Measurements from ENCODE around the gene PRKAR1B.
A peak's percentile ranks its signal among the peaks of the same experiment; 100 is the strongest.

Gene PRKAR1B

DNA sequence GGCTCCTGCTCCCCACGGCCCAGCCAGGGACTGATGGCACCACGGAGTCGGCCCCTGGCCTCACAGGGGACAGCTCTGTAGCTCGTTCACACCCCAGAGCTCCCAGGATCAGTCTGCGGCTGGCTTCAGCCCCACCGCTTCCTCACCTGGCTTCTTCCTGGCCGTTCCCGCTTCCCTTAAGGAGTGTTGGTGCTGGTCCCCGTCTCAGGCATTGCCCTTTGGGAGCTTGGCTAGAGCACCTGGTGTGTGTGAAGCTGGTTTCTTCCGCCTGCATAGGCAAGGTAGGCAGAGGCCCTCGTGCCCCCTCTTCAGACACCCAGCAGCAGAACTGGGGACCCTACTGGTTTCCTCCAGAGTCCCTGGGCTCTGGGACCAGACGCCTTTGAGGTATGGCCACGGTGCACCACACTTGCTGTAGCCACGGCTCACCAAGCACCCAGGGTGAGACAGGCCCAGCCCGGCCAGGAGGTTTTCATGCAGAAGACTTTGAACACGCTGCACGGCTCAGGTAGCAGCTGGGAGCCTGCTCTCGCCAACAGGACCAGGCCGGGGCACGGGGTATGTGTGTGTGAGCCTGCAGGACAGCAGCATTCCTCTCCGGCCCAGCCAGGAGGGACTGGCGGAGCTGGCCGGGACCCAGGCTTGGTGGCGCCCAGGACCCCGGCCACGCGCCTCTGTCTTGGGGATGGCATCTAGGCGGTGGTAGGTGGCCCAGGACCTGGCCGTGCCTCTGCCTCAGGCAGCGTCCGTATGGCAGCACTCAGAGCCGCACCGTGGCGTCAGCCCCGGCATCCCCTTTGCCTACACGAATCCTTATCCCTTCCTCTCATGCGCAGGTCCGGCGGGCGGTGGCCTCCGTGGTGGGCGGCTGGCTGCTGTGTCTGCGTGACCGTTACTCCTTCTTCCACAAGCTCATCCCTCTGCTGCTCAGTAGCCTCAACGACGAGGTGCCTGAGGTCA, 13.2 kb upstream of the PRKAR1B start:
- DNase-seq: no peak

- no peak for DNase-seq
Observed at GRCh38 chr7:739455-739982, 12.4 kb upstream of the PRKAR1B start.

DNA sequence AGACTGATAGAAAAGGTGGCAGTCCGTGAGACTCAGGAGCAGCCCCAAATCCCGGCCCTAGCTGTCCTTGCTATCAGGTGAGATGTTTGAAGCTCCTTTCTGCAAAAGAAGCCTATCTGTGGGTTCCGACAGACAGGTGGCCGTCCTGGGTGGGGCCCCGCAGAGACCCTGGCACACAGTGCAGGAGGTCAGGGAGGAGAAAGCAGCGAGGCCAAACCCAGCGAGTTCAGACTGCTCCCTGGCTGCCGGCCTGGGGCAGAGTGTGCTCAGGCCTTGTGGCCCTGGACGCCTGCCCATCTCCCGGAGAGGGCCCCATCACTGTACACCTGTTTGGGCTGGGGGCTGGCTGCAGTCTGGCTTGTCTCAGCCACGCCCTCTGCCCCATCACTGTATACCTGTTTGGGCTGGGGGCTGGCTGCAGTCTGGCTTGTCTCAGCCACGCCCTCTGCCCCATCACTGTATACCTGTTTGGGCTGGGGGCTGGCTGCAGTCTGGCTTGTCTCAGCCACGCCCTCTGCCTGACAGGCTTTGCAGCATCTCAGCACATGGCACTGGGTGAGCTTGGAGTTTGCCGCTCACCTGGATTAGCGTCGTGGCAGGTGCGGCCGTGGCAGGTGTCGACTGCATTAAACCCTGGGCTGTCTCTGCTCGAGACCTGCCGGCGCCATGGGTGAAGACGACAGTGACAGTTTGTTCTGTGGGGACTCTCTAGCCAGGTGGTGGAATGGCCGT, 11.8 kb upstream of the PRKAR1B start:
- no peak for DNase-seq

- no peak for DNase-seq
Observed at GRCh38 chr7:738241-738640, 11.2 kb upstream of the PRKAR1B start.

DNA sequence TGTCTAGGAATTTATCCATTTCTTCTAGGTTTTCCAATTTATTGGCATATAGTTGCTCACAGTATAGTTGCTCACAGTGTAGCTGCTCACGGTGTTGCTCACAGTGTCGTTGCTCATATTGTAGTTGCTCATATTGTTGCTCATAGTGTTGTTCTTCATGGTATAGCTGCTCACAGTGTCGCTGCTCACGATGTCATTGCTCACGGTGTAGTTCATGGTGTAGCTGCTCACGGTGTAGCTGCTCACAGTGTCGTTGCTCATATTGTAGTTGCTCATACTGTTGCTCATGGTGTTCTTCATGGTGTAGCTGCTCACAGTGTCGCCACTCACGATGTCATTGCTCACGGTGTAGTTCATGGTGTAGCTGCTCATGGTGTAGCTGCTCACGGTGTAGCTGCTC, 7.7 kb upstream of the PRKAR1B start:
- DNase-seq: no peak

GRCh38 chr7:734214-734613, 7.1 kb upstream of the PRKAR1B start:
- DNase-seq: no peak

DNA sequence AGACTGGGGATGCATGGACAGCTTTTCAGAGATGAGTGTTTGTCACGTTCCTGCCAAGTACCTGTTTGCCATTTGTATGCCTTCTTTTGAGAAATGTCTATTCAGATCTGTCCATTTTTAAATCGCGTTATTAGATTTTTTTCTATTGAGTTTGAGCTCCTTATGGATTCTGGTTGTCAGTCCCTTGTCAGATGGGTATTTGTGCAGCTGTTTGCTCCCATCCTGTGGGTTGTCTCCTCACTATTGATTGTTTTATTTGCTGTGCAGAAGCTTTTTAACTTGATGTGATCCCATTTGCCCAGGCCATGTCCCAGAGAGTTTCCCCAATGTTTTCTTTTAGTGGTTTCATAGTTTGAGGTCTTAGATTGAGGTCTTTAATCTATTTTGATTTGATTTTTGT, 5.5 kb upstream of the PRKAR1B start:
- no peak for DNase-seq

DNA sequence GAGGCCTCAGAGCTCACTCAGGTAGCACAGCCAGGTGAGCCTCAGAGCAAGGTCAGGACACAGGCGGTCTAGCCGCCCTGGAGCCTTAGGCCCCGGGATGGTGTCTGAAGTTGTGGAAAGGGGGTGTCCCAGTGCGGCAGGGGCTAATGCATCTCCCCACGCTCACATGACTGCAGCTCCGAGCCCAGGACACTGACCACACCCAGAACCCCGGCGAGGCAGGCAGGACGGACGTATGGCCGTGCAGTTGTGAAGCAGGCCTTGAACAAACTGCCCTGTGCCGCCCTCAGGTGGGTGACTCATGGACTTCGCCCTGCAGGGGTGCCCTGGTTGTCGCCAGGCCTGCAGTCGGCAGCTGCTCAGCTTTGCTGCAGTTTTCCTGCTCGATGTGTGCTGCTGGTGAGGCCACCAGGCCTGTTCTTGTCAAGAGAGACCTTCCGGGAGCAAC, 5.0 kb upstream of the PRKAR1B start:
- no peak for DNase-seq

GRCh38 chr7:731440-732085, 4.5 kb upstream of the PRKAR1B start:
- DNase-seq: no peak

- DNase-seq: no peak
Observed at GRCh38 chr7:730501-731439, 3.7 kb upstream of the PRKAR1B start.

DNA sequence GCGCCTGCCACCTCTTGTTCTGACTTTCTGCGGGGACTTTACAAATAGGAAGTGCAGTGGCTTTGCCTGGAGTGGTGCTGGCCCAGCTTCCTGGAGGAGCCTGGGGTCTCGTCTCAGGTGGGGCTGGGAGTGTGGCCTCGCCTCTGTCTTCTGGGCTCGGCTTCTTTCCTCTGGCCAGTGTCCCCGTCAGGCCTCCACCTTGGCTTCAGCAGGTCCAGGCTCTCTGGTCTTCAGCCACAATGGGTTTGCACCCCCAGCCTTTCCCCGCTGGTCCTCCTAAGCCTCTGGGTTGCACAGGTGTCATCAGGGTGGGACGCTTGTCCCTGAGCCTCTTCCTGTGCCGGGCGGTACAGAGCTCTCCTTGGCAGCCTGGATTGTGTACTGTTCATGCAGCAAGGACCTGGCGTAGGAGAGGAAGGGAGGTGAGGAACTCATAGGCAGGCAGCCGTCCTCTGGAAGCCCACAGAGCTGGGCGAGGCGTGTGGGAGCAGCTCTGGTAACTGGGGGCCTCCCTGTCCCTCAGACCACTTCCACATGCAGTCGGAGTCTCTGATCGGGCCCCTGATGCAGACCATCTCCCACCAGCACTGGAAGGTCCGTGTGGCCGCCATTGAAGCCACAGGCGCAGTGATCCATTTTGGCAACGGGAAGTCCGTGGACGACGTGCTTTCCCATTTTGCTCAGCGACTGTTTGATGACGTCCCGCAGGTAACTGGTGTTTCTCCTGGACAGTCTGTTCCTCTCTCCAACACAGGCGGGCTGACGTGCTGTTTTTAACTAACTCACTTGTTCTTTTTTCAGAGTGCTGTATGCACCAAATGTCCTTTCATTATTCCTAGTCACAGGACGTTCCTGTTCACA, 2.3 kb upstream of the PRKAR1B start:
- DNase-seq: no peak

- no peak for DNase-seq
Observed at GRCh38 chr7:728602-729001, 1.5 kb upstream of the PRKAR1B start.

- no peak for DNase-seq
Observed at GRCh38 chr7:727806-728460, 852 bp upstream of the PRKAR1B start.

GRCh38 chr7:726854-727103, 302 bp downstream of the PRKAR1B start:
- no peak for DNase-seq

- DNase-seq: peak; percentile 53 to 55
Observed at GRCh38 chr7:726084-726853, 812 bp downstream of the PRKAR1B start, which contains the start of gene DNAAF5. TSS of gene DNAAF5 (plus strand) at chr7:726699. CDS start at chr7:726721, 22 bp downstream.

DNA sequence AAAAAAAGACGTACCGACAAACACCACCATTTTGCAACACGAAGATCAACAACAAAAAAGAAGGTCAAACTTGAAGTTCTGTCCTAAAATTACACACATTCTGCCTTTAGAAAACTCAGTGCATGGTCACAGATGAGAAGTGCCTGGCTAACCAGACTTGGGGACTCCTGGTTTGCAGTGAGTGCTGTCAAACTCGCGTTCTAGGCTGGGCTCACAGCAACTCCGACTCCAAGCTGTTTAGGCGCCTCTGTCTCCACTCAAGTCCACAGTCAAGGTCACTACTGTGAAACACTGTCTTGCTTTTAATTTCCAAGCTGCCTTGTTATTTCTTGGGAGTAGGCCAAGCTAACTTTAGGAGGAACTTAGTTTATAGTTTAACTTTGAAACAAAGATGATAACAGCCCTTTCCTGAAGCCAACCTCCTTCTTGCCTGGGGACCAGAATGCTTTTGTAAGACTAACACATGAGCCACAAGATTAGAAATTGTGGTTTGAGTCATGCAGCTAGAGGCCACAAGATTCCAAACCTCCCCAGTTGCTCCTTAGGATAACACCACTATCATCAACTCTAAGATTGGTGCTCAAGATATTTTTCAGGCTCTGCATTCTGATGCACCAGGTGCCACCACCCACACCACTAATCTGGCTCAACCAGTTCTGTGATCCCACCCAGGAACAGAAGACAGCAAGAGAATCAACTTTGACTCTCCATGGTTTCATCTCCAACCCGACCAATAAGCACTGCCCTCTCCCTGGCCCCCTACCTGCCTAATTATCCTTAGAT, 1.7 kb downstream of the PRKAR1B start:
- no peak for DNase-seq

GRCh38 chr7:724298-724697, 2.8 kb downstream of the PRKAR1B start:
- no peak for DNase-seq

GRCh38 chr7:723541-723940, 3.5 kb downstream of the PRKAR1B start:
- DNase-seq: no peak

- DNase-seq: no peak
Observed at GRCh38 chr7:721619-722248, 5.3 kb downstream of the PRKAR1B start.

All from Kasumi-1 (cell line).